ENCODE measurements around the gene PDZD2. TPM values are rescaled to one million over a fixed set of nuclear protein-coding genes. Genes with fewer than 3 reads are reported as not detected.
A peak's percentile ranks its signal among the peaks of the same experiment; 100 is the strongest.

Gene PDZD2
- total RNA-seq, 1 donor from 2014 or later = 21.5 TPM

GRCh38 chr5:31987985-31988710, 349.2 kb downstream of the PDZD2 start:
- Mint-ChIP-seq H3K27me3 (ENCODE audit: low read depth) (no peaks in the 10 kb centered on the region), H3K4me1 (peaks cover 18% of the 10 kb centered on the region), H3K4me3 (no peak overlapping the region), H3K27ac (no peak overlapping the region), H3K36me3 (peaks cover 20% of the 10 kb centered on the region), H3K9me3 (peaks cover 13% of the 10 kb centered on the region)
- DNase-seq (ENCODE audit: low spot score in 2 of 2, unreplicated experiment in 2 of 2) = no peak
- TF ChIP-seq CTCF (IDR thresholded peaks at IDR 0.05; ENCODE audit: unreplicated experiment) = no peak

DNA sequence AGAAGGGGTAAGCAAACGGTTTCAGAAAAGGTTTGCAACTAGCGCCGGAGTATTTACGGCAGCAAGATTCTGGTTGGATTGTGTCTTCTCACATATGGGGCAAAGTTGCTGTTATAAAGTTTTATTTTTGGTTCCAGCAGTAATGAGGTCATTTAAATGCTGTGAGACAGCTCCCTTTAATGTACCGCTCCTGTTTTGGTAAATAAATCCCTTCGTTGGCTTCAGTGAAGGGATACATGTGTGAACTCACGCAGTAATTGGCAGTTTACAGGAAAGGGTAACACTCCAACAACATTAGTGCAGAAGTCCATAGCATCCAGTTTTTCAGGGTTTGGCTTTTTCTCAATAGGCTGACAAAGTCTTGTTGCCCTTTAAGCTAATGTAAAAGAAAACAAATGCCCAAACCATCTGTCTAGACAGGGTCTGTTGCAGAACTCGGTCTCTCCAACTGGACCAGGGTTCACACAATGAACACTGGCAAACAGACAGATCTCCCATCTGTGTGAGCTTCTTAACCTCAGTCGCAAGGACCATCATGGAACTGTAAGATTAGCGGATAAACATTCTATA, 351.2 kb downstream of the PDZD2 start:
- no peak overlapping the region for H3K4me3 Mint-ChIP-seq
- TF ChIP-seq CTCF (IDR thresholded peaks at IDR 0.05; ENCODE audit: unreplicated experiment) = no peak
- no peak overlapping the region for H3K27ac Mint-ChIP-seq
- peaks cover 17% of the 10 kb centered on the region for H3K36me3 Mint-ChIP-seq
- no peaks in the 10 kb centered on the region for H3K27me3 Mint-ChIP-seq (ENCODE audit: low read depth)
- peaks cover 18% of the 10 kb centered on the region for H3K4me1 Mint-ChIP-seq
- no peak for DNase-seq (ENCODE audit: low spot score in 2 of 2, unreplicated experiment in 2 of 2)
- H3K9me3 Mint-ChIP-seq = peaks cover 13% of the 10 kb centered on the region

GRCh38 chr5:31990701-31991110, 351.8 kb downstream of the PDZD2 start:
- peaks cover 13% of the 10 kb centered on the region for H3K9me3 Mint-ChIP-seq
- H3K4me3 Mint-ChIP-seq = no peak overlapping the region
- H3K27me3 Mint-ChIP-seq (ENCODE audit: low read depth) = no peaks in the 10 kb centered on the region
- no peak overlapping the region for H3K27ac Mint-ChIP-seq
- TF ChIP-seq CTCF (IDR thresholded peaks at IDR 0.05; ENCODE audit: unreplicated experiment) = no peak
- H3K4me1 Mint-ChIP-seq = peaks cover 20% of the 10 kb centered on the region
- no peak for DNase-seq (ENCODE audit: low spot score in 2 of 2, unreplicated experiment in 2 of 2)
- H3K36me3 Mint-ChIP-seq = peaks cover 17% of the 10 kb centered on the region

- no peak for TF ChIP-seq CTCF (IDR thresholded peaks at IDR 0.05; ENCODE audit: unreplicated experiment)
- Mint-ChIP-seq H3K36me3 (peaks cover 14% of the 10 kb centered on the region), H3K4me1 (peaks cover 20% of the 10 kb centered on the region), H3K27me3 (ENCODE audit: low read depth) (no peaks in the 10 kb centered on the region), H3K9me3 (peaks cover 12% of the 10 kb centered on the region), H3K27ac (no peak overlapping the region), H3K4me3 (no peak overlapping the region)
- no peak for DNase-seq (ENCODE audit: low spot score in 2 of 2, unreplicated experiment in 2 of 2)
Observed at GRCh38 chr5:31992377-31992776, 353.4 kb downstream of the PDZD2 start.

- Mint-ChIP-seq H3K9me3 (peaks cover 5% of the 10 kb centered on the region), H3K4me1 (peaks cover 20% of the 10 kb centered on the region), H3K36me3 (peaks cover 12% of the 10 kb centered on the region), H3K4me3 (no peak overlapping the region), H3K27me3 (ENCODE audit: low read depth) (no peaks in the 10 kb centered on the region), H3K27ac (peak overlapping the region; percentile 65)
- no peak for TF ChIP-seq CTCF (IDR thresholded peaks at IDR 0.05; ENCODE audit: unreplicated experiment)
- no peak for DNase-seq (ENCODE audit: low spot score in 2 of 2, unreplicated experiment in 2 of 2)
Observed at GRCh38 chr5:31993165-31993961, 354.4 kb downstream of the PDZD2 start.

Measured in mesothelial cell of epicardium (in vitro differentiated cells).